ENCODE measurements around the gene KRTAP10-1.
"Not testable (repeated sequence)": the region's sequence is repeated elsewhere in the genome, so short reads cannot be mapped to it uniquely, and the experiment has no call there.

Gene KRTAP10-1

DNA sequence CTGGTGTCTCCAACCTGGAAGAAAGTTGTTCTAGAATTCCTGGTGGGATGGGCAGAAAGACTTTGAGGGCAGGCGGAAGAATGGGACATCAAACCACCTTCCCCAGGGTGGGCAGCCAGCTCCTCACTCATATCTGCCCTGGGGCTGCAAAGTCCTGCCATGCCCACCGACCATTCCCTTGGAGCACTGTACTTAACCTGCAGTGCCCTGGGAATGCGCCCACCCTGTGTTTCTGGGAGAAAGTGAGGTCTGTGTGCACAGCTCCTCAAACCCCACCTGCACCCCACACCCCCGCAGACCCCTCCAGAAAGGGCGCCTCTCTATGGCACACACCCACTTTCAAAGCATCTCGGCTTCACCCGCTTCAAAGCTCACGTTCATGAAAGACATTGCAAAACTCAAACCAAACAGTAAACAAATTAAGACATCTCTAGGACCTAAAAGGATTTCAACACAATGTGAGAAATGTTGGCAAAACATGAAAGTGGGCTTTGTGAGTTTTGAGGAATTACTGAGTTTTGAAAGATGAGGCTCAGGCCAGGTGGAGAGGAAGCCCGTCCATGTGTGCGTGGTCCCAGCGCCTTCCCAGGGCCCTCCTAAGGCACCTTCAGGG lies 25.1 kb downstream of the KRTAP10-1 start:
- DNase-seq = no peak

DNA sequence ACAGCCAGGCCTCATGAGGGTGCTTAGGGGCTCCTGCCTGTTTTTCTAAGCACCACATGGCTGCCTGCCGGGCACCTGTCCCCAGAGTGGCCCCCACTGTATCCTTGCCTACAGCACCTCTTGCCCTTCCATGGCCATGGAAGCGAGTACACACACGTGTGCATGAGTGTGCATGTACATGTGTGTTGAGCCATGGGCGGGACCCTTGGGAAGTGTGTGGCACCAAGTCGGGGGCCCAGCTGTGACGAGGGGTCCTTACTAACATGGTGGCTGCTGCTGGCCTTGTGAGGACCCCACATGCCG lies 25.8 kb downstream of the KRTAP10-1 start:
- no peak for DNase-seq

DNA sequence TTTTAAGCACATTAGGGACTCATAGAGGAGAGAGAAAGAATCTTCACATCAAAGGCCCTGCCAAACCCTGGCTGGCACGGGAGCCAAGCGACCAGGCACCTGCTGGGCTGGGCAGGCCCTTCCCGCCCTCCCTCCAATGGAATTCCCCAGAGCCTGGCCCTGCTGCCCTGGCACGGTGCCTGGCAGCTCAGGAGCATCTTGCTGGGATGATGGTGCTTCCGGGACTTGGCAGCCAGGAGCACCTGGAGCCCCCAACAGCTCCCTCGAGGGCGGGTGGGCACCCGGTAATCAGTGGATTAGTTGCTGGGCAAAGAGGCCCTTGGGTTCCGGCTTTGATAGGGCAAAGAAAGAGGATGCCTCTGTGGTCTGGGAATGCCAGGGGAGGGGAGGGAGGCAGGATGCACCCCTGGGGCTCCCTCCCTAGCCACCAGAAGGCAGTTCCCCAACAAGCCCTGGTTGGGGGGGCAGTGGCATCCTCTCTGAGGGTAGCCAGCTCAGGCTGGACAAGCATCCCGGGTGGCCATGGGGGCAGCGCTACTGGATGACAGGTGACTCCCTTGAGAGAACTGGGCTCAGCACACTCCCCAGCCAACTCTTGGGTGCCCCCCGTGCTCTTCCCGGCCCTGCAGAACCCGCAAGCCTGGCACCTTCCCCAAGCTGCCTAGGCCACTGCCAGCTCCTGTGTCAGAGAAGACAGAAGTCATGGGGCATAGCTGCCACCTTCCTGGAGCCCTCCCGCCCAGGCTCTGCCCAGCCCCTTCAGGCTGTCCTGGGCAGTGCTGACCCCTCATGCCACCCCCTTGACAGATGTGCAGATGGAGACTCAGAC lies 26.4 kb downstream of the KRTAP10-1 start:
- no peak for DNase-seq

DNA sequence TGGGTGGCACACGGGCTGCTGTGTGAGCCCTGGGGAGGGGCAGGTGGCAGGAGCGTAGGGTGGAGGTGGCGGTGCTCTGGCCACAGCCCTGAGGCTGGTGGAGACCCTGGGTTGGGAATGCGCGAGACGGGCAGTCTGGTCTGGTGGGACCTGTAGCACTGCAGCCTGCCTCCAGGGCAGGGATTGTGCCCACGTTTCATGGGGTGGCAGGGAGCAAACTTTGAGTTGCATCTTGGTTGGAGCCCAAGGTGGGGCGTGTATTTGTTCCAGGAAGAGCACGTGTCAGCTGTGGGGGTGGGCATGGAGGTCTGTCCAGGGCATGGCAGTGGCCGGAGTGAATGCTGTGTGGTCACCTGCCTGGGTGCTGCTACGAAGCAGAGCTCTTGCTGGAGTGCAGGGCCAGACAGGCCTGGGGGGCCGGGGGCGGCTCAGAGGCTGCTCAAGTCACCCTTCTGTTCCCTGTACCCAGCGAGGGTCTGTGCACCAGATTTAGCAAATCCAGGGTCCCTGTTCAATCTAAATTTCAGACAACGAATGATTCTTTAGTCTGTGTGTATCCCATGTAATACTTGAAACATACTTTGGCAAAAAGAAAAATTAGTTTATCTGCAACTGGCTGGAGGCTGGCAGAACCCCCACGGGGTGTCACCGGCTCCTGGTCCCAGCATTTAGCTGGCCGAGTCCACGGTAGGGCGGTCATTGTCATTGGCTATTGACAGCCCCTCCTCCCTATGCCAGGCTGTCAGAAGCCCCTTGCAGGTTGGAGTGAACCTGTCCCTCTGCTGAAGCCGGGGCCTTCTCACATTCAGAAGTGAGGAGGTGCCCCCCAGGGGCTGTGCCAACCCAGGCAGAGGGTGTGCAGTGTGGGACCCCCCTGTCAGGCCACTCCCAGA lies 27.3 kb downstream of the KRTAP10-1 start:
- DNase-seq = no peak

GRCh38 chr21:44511938-44512275 lies 28.1 kb downstream of the KRTAP10-1 start:
- no peak for DNase-seq

- no peak for DNase-seq
These were observed 28.6 kb downstream of the KRTAP10-1 start for GRCh38 chr21:44511219-44511937.

DNA sequence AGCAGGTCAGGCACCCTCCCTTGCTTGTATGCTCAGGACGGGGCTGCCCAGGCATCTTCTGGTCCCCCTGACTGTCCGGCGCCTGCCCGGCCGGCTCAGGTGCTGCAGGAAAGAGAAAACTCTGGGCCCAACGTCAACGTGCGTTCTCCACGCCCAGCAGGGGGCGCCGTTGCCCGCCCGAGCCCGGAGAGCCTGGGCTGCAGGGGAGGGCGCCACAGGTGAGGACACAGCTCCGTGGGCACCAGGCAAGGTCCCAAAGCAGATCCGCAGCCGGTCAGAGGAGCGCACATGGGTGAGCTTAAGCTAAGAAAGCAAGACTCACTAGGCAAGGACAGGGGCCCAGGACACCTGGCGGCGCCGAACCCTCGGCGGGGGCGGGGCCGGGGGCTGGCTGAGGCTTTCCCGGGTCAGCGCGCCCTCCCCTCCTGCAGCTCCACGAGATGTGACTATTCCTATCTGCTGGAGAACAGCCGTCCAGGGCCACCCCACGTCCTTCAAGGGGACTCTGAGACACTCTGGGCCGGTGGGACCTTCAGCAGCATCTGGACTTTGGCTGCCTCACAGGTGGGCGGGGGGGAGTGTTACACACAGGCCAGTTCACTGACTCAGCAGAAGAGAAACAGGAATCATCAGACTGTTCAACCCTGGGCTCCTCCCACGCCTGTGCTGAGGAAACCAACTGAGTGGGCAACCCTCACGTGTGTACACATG lies 29.3 kb downstream of the KRTAP10-1 start:
- peak; percentile 83 for DNase-seq

- no peak for DNase-seq
These were observed 29.9 kb downstream of the KRTAP10-1 start for GRCh38 chr21:44510109-44510507.

- DNase-seq = no peak
These were observed 30.5 kb downstream of the KRTAP10-1 start for GRCh38 chr21:44509539-44509938.

DNA sequence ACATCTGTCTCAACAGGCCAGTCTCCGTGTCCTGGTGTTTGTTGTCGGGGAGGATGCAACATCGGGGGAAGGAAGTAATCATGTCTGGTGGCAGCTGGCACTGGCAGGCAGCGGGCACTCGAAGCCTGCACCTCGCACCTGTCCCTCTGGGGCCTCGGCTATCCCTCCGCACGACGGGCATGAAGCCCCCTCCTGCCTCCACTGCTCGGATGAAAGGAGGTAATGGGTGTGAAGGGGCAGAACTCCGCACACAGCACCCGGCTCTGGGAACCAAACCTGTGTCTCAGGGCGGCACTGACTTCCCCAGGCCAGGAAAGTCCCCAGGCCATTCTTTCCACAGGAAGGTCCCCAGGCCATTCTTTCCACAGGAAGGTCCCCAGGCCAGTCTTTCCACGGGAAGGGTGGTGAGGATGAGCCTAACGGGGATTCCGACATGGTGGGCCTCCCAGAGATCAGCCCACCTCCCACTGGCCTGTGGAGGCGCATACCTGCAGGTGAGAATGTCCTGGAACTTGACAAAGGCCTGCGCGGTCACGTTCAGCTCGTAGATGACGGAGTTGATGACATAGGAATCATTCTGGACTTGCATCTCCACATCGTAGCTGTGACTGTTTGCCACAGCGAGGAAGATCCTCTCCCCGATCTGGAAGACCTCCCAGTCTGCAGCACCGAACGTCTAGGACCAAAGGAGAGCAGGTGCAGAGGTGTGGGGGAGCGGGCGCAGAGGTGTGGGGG lies 31.1 kb downstream of the KRTAP10-1 start:
- no peak for DNase-seq

- DNase-seq = no peak
These were observed 31.6 kb downstream of the KRTAP10-1 start for GRCh38 chr21:44508426-44508710.

- DNase-seq = no peak
These were observed 32.1 kb downstream of the KRTAP10-1 start for GRCh38 chr21:44507673-44508425.

DNA sequence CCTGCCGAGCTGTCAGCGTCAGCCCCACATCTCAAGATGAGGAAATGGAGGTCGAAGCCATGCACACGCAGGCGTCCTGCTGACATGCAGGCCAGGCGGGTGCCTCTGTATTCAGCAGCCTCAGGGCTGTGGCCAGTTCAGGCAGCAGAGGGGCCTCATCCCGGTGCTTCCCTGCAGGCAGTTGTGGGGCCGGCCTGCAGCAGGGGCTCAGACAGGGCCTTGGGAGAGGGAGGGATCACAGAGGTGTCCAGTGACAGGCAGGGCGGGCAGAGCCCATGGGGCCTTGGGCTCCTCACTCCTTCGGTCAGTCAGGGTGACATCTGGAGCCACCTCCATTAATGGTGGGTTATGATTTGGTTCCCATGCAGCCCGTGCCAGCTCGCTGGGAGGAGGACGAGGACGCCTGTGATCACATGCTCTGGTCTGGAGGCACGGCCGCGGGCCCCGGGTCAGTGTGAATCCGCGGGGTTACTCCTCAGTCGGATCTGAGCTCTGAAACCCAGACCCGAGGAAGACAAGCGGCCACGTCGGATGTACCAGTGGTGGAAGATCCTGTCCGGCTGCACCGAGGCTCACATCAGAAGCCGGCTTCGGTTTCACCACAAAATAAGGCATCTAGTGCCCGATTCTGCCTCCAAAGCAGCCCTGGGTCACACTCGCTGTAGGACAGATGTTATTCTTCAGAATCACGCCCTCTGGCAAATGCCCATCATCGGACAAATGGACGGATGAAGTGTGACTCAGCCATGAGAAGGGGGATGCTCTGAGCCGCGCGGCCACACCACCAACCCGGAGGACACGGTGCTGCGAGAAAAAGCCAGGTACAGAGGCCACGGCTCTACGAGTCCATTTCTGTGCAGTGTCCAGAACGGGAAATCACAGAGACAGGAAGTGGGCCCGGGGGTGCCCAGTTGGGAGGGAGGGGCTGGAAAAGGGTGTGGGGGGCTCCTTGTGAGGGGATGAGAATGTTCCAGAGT lies 33.4 kb downstream of the KRTAP10-1 start:
- no peak for DNase-seq

DNA sequence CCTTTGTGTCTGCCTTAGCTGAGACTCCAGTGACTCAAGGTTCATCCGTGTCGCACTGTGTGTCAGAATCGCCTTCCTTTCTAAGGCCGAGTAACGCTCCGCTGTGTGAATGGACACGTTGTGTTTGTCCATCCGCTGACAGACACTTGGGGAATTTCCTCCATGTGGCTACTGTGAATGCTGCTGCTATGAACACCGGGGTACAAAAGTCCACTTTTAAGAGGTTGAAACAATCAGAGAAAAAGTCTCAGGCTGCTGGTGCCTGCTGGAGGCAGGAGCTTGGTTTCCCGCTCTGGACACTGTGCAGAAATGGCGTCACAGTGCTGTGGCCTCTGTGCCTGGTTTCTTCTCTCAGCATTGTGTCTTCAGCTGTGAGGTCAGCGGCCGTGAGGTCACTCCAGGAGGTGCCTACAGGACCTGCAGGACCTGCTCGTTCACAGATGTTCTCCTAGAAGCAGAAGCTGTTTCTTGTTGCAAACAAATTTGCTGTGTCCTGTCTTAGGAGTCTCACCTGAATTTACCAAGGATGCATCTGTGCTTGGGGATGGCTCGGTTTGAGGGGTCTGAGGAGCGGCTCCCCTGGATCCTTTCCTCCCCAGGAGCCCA lies 34.2 kb downstream of the KRTAP10-1 start:
- no peak for DNase-seq

DNA sequence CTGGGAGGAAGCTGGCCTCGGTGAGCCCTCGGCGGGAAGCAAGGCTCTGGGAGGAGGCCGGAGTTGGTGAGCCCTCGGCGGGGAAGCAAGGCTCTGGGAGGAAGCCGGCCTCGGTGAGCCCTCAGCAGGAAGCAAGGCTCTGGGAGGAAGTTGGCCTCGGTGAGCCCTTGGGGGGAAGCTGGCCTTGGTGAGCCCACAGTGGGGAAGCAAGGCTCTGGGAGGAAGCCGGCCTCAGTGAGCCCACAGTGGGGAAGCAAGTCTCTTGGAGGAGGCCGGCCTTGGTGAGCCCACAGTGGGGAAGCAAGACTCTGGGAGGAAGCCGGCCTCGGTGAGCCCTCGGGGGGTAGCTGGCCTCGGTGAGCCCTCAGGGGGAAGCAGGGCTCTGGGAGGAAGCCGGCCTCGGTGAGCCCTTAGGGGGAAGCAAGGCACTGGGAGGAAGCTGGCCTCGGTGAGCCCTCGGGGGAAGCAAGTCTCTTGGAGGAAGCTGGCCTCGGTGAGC lies 36.0 kb downstream of the KRTAP10-1 start:
- DNase-seq = no peak

DNA sequence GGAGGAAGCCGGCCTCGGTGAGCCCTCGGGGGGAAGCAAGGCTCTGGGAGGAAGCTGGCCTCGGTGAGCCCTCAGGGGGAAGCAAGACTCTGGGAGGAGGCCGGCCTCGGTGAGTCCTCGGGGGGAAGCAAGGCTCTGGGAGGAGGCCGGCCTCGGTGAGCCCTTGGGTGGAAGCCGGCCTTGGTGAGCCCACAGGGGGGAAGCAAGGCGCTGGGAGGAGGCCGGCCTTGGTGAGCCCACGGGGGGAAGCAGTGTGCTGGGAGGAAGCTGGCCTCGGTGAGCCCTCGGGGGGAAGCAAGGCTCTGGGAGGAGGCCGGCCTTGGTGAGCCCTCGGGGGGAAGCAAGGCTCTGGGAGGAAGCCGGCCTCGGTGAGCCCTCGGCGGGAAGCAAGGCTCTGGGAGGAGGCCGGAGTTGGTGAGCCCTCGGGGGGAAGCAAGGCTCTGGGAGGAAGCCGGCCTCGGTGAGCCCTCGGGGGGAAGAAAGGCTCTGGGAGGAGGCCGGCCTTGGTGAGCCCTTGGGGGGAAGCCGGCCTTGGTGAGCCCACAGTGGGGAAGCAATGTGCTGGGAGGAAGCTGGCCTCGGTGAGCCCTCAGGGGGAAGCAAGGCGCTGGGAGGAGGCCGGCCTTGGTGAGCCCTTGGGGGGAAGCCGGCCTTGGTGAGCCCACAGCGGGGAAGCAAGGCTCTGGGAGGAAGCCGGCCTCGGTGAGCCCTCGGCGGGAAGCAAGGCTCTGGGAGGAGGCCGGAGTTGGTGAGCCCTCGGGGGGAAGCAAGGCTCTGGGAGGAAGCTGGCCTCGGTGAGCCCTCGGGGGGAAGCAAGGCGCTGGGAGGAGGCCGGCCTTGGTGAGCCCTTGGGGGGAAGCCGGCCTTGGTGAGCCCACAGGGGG lies 36.7 kb downstream of the KRTAP10-1 start:
- not testable (repeated sequence) for DNase-seq

DNA sequence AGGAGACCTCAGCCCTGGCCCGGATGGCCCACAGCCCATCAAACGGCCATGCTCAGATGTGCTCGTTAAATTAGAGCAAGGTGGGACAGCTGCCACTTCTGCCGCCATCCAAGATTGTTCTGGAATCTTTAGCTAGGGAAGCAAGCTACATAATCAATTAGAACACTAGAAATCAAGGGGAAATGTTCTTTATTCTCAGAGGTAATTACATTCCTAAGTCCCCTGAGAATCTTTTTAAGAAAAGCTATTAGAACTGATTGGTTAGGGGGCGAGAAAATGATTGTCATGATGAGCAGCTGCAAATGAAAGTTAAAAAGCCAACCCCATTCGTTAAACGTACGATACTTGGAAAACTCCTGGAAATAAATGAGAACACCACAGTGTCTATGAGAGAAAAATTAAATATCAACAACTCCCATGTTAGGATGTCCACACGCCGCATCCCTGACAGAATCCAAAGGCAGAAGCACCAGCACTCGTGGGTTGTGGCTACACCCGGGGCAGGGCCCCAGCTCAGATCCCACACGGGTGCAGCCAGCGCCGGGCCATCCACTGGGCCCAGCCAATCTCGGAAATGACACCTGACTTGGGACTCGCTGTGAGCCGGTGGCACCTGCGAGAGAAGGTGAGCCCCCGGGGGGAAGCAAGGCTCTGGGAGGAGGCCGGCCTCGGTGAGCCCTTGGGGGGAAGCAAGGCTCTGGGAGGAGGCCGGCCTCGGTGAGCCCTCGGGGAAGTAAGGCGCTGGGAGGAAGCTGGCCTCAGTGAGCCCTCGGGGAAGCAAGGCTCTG lies 37.6 kb downstream of the KRTAP10-1 start:
- DNase-seq = no peak
